Suppressor macrophage (primary cell): ENCODE results near the gene PIEZO2.
"Not testable (repeated sequence)": the region's sequence is repeated elsewhere in the genome, so short reads cannot be mapped to it uniquely, and the experiment has no call there.

Experiments used
- DNase-seq, 4 experiments: peaks; one replicate each; pipeline ENCODE4 v3.0.0-alpha.2; 2020 to 2022

The PIEZO2 gene

GRCh38 chr18:10923551-10924070 lies 225.8 kb downstream of the PIEZO2 start:
- no peak for DNase-seq

GRCh38 chr18:10923141-10923540 lies 226.2 kb downstream of the PIEZO2 start:
- DNase-seq, result no peak

DNA sequence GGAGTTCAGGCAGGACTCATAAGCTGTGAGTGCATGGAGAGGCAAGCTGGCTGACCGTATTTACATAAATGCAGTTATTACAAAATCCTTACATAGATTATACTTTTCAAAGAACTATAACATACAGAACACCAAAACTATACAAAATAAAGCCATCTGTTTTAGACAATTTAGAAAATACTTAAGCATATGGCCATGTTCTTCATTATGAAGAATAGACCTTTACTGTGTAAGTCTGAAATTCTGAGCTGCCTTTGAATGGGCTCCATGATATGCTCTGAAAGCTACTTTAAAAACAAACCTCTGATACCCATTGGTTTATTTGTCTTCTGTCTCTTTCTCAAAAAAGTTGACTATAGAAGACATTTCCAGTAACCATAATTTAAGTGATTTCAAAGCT lies 226.7 kb downstream of the PIEZO2 start:
- not testable (repeated sequence) for DNase-seq

GRCh38 chr18:10920309-10920708 lies 229.1 kb downstream of the PIEZO2 start:
- DNase-seq, result not testable (repeated sequence)

- DNase-seq, result no peak
These were observed 229.5 kb downstream of the PIEZO2 start for GRCh38 chr18:10919851-10920250.

- no peak for DNase-seq
These were observed 232.5 kb downstream of the PIEZO2 start for GRCh38 chr18:10916865-10917264.

- DNase-seq, result no peak
These were observed 233.0 kb downstream of the PIEZO2 start for GRCh38 chr18:10916387-10916786.

GRCh38 chr18:10915748-10916147 lies 233.6 kb downstream of the PIEZO2 start:
- not testable (repeated sequence) for DNase-seq

DNA sequence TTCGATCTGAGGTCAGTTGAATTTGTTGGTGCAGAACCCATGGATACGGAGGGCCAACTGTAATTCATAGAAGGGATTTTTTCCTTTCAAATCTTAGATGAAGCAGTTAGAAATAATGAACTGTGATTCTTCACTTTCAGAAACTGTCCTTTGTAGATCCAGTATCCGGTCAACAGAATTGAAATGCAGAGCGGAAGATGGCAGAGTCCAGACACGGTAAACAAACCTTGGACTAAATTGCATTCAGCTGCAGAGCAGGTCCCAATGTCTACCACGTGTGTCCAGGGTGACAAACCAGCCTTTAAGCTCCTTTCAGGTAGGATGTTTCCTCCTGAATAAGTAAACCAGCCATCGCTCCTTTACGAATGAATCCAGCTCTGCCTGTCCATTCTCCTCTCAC lies 234.8 kb downstream of the PIEZO2 start:
- DNase-seq, result not testable (repeated sequence)

GRCh38 chr18:10913919-10914318 lies 235.4 kb downstream of the PIEZO2 start:
- DNase-seq, result no peak

- DNase-seq, result no peak
These were observed 236.4 kb downstream of the PIEZO2 start for GRCh38 chr18:10912790-10913545.

DNA sequence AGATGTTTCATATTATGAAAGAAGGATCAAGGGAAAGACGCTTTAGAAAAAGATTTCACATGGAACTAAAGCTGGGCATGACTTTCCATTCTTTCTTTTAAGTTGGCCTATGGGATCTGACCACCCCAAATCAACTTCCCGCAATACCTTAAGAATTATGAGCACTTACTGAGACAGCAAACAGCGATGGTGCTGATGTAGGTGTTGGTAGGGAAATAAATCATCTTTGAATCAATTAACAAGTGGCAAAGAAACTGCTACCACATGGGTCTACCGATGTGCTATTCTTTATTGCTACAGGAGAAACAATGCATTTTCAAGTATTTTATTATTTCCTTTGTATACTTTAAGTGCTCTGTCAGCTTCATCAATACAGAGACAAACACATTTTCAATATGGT lies 239.6 kb downstream of the PIEZO2 start:
- no peak for DNase-seq

DNA sequence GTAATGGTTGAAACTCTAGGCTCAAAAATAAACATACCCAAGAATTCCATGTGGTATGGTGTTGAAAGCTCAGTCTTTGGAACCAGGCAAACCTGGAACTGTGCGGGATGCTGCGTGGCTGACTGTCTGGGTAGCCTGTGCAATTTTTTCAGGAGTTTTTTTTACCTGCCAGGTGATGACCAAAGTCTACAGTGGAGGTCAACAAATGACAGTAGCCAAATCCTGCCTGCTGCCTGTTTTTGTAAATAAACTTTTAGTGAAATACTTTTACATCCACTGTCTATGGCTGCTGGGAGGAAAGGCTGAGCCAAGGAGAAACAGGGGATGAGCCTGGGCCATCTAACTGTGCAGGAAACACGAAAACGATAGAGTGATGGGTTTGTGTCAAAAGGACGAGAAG lies 240.6 kb downstream of the PIEZO2 start:
- no peak for DNase-seq

DNA sequence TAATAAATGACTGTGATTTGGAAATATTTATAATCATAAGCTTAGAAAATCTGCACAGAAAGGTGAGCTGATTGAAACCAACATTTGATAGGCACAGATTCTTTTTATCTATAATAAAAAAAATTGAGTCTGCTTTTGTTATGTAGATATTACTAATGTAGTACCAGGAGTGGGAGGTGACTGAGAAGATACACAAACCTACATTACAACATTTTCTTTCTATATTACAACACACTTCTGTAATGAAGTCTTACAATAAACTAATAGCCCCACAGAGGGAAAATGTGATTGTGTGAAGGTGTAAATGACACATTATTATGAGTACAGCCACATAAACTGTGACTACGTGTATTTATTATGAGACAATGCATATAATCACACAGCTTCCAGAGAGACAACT lies 241.6 kb downstream of the PIEZO2 start:
- no peak for DNase-seq

GRCh38 chr18:10901329-10901728 lies 248.0 kb downstream of the PIEZO2 start:
- DNase-seq, result no peak

DNA sequence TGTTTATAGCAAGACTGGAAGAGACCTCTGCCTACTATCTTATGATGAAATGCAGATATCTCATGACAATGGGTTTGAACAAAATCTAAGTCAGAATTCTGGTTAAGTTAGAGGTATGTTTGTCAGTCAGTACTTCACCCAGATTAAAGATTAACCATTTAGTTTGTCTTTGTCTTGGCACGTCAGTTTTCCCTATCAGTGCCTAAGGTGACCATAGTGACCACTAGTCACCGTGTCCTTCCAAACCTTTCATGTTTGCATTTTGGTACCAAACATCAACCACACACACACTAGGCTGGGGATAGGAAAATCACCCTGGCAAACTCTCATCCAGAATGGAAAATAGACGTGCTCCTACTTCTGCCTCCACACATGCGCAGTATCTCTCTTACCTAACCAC lies 248.9 kb downstream of the PIEZO2 start:
- no peak for DNase-seq

DNA sequence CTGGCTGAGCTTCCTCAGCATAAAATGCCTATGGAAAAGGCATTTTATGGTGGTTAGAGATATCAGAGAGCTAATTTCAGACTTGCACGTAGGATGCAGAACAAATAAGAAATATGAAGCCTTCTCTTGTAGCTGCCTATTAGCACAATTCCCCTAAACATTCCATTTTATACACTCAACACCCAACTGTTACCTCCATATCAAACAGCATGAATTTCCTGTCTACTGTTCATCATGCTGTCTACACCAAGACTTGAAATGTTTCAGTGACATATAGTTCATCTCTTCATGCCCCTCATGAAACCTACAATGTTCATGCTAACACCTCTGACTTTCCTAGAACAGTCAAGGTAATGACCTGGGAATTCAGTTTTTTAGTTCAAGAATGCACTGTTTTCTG lies 249.9 kb downstream of the PIEZO2 start:
- no peak for DNase-seq

DNA sequence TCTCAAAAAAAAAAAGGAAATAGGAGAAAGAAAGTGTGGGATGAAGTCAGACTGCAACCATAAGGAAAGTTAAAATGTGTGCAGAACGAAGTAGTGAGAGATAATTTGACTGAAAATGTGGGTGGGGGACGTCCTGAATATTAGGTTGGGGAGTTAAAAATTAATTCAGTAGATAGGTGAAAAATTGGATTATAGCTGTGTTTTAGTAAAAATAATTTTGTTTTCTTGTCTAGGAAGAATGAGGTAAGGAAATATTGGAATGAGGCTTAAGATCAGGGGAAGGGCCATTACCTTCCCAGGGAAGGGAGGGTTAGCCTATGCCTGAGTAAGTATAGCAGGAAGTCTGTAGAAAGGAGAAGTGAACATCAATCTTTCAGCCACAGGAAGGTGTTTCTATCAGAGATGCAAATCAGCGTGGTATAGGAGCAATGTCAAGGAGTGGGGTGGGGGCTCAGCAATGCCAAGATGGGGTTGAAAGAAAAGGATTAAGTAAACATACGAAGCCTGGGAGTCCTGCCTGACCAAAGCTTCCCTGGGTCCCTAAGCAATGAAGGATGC lies 250.9 kb downstream of the PIEZO2 start:
- no peak for DNase-seq

- DNase-seq, result peak in 1 of 4 experiments; percentile 2
These were observed 252.5 kb downstream of the PIEZO2 start for GRCh38 chr18:10896851-10897250.

- DNase-seq, result no peak
These were observed 253.4 kb downstream of the PIEZO2 start for GRCh38 chr18:10895976-10896375.

DNA sequence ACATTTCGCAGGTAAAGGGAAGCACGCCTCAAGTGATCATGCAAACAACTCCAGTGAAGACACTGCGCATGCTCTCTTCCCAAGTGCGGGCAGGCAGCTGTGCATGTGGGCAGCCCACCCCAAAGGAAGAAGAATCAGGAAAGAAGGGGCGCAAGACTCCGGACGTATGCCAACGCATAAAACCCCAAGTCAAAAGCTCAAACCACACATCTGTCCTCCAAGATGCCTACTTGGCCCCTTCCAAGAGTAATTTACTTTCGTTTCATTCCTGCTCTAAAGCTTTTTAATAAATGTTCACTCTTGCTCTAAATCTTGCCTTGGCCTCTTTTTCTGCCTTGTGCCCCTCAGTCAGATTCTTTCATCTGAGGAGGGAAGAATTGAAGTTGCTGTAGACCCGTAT lies 254.9 kb downstream of the PIEZO2 start:
- DNase-seq, result no peak

DNA sequence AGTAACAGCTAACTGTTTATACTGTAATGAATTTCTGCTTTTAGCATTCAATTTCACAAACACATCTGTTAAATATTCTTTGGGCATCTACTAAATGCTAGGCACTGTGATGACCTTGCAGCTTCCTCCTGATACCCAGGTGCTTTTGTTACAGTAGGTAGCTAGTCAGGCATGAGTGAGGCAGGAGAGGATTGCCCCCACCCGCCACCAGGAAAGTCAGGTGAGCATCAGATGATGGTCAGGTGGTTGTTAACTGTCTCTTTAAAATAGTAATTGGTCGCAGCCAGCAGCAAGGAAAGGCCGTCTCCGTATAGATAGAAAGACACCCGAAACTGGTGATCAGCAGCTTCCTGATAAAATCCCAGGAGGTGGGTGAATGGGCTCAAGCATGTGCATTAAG lies 255.6 kb downstream of the PIEZO2 start:
- no peak for DNase-seq

DNA sequence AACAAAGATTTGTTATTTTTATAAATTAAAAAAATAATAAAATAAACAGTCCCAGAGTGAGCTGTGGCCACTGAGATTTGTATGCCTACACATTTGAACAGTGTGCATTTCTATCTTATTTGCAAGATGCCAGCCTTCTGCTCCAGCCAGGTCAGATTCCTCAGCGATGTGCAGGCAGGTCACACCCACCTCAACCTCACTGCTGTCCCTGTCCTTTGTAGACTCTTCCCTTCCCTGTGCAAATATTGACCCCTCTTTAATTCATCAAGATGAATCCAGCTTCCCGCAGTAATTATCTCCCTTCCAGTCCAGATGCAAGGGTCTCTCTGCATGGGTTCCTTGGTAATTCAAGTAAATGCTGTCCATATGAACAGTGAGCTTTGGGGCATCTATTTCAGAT lies 256.2 kb downstream of the PIEZO2 start:
- DNase-seq, result no peak

DNA sequence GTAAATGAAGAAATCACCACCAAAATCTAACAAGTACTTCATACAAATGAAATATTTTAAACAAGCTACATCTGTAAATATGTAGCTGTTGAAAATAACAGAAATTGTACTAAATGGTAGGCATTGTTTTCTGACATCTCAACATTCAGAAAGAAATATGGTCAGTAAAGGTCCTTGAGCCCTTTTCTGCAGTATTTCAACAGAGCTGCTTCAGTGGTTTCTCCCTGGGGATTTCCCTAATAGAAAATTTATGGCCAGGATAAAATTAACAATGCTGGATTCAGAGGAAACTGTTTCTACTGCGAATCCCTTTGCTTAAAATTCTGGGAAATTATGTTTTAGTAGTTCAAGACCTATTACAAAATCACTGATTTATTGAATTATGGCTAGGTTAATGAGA lies 256.6 kb downstream of the PIEZO2 start:
- no peak for DNase-seq
